RWPE2 (cell line): ENCODE results near the gene MUC4.

Source experiments
- ATAC-seq: fragments of 200-7000 bp; cut with Tn5 transposase; 3 replicates; pipeline ENCODE4 v1.9.1; 2021; ENCODE audit warnings: low read depth
- DNase-seq: peaks from one replicate; pipeline ENCODE4 v3.0.0-alpha.2; 2020; ENCODE audit warnings: low spot score
- H3K27ac ChIP-seq: fragments of 450-650 bp; 2 replicates; pipeline ENCODE4 v1.5.1; 2017; ENCODE audit warnings: mild to moderate bottlenecking; ENCODE audit not compliant: poor library complexity, severe bottlenecking
- H3K27me3 ChIP-seq: fragments of 250-450 bp; sonication (Bioruptor Pico); 2 replicates; pipeline ENCODE4 v1.5.1; 2021; ENCODE audit warnings: mild to moderate bottlenecking, moderate library complexity; ENCODE audit not compliant: insufficient read depth, poor library complexity, severe bottlenecking
- H3K36me3 ChIP-seq: fragments of 250-450 bp; sonication (Bioruptor Pico); 2 replicates; pipeline ENCODE4 v1.5.1; 2020; ENCODE audit warnings: low read depth, mild to moderate bottlenecking, moderate library complexity
- H3K4me1 ChIP-seq: fragments of 250-450 bp; sonication (Bioruptor Pico); 2 replicates; pipeline ENCODE4 v1.5.1; 2021; ENCODE audit warnings: mild to moderate bottlenecking, moderate library complexity; ENCODE audit not compliant: insufficient read depth, poor library complexity, severe bottlenecking
- H3K4me3 ChIP-seq: fragments of 250-450 bp; sonication (Bioruptor Pico); 2 replicates; pipeline ENCODE4 v1.5.1; 2021; ENCODE audit warnings: mild to moderate bottlenecking, moderate library complexity; ENCODE audit not compliant: severe bottlenecking
- H3K9me3 ChIP-seq: fragments of 250-450 bp; sonication (Bioruptor Pico); 2 replicates; pipeline ENCODE4 v1.5.1; 2021; ENCODE audit warnings: mild to moderate bottlenecking, moderate library complexity; ENCODE audit not compliant: severe bottlenecking
- TF ChIP-seq, protein P1 (sequence below): fragments of 450-650 bp; IDR thresholded peaks from one replicate; pipeline ENCODE4 v1.5.1; 2017; ENCODE audit warnings: mild to moderate bottlenecking, moderate library complexity; ENCODE audit not compliant: poor library complexity, severe bottlenecking

Gene MUC4

GRCh38 chr3:195766671-195767070 lies 45.1 kb downstream of the MUC4 start:
- peaks cover 5% of the 10 kb centered on the region for H3K27me3 ChIP-seq
- H3K9me3 ChIP-seq = no peaks in the 10 kb centered on the region
- no peak overlapping the region for H3K27ac ChIP-seq
- TF ChIP-seq, protein P1, sequence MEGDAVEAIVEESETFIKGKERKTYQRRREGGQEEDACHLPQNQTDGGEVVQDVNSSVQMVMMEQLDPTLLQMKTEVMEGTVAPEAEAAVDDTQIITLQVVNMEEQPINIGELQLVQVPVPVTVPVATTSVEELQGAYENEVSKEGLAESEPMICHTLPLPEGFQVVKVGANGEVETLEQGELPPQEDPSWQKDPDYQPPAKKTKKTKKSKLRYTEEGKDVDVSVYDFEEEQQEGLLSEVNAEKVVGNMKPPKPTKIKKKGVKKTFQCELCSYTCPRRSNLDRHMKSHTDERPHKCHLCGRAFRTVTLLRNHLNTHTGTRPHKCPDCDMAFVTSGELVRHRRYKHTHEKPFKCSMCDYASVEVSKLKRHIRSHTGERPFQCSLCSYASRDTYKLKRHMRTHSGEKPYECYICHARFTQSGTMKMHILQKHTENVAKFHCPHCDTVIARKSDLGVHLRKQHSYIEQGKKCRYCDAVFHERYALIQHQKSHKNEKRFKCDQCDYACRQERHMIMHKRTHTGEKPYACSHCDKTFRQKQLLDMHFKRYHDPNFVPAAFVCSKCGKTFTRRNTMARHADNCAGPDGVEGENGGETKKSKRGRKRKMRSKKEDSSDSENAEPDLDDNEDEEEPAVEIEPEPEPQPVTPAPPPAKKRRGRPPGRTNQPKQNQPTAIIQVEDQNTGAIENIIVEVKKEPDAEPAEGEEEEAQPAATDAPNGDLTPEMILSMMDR = no peak
- no peaks in the 10 kb centered on the region for H3K4me1 ChIP-seq
- DNase-seq (peak; percentile 40), ATAC-seq (no peak)
- H3K36me3 ChIP-seq = no peaks in the 10 kb centered on the region
- no peak overlapping the region for H3K4me3 ChIP-seq

DNA sequence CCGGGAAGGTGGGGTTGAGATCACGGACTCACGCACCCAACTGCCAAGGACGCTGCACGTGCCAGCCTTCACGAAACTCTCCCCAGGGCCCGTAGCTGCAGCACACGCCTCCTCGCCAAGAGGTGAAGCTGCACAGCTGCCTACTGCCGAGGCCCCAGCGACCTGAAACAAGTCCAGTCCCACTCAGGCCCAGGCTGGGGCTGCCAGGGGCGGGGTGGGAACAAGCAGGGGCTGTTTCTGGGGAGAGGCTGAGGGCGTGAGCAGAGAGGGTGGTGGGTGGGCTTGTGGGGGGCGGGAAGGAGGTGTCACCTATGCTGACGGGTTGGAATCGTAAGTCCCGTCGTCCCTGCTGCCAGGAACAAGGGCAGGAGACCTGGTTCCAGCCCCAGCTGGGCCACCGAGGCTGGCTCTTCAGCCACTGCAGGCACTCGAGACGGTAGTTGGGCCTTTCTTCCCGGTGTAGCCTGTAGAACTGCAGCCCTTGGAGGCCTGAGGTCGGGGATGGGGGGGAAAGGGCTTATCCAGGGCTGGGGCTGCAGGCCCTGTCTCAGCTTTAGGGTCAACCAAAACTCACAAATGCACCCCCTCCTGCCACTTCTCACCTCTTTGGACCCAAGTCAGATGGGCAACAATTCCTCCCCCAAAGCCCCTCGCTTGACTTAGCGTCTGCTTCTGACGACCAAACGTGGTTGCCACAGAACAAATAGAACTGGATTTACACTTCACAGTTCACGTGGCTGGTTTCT lies 46.6 kb downstream of the MUC4 start:
- TF ChIP-seq, protein P1 = no peak
- ATAC-seq (no peak), DNase-seq (peak; percentile 45)
- no peak overlapping the region for H3K27ac ChIP-seq
- peaks cover 17% of the 10 kb centered on the region for H3K27me3 ChIP-seq
- no peaks in the 10 kb centered on the region for H3K4me1 ChIP-seq
- no peaks in the 10 kb centered on the region for H3K36me3 ChIP-seq
- no peaks in the 10 kb centered on the region for H3K9me3 ChIP-seq
- H3K4me3 ChIP-seq = no peak overlapping the region

DNA sequence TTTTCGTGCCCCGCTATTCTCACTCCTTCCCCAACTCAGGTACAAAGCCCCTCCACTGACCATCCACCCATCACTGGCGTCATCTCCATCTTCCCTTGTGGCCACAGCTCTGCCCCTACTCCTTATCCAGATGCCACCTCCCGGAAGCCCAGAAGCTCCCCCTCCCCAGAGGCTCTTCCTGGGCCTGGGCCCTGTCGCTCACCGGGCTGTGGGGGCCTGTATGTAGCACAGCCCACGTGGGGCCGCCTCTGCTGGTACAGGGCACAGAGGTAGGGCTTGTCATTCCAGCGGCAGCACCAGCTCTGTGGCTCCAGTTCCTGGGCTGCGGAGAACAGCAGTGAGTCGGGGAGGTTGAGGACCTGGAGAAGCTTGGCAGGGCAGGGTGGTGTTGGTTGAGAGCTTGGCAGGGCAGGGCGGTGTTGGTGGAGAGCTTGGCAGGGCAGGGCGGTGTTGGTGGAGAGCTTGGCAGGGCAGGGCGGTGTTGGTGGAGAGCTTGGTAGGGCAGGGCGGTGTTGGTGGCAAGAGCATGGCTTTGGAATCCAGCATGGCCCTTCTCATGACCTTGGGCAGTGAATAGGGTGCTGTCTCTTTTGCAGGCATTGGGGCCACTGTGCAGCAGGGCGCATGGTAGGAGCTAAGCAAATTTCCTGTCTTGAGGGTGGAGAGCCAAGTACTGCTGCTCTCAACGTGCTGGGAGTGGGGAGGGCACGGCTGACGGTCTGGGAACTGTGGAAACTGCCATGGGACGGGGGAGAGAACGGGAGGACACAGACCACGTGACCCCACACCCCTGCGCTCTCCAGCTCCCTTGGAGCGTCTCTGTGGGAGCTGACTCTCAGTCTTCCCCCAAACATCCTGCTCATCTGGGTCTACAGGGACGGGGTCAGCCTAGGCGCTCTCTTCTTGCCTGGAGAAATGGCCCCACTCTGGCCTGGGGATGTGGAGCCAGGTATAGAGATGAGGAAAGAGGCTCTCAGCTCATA lies 47.6 kb downstream of the MUC4 start:
- H3K4me1 ChIP-seq = no peaks in the 10 kb centered on the region
- H3K27ac ChIP-seq = no peak overlapping the region
- H3K27me3 ChIP-seq = peaks cover 21% of the 10 kb centered on the region
- no peak overlapping the region for H3K4me3 ChIP-seq
- no peak for DNase-seq
- TF ChIP-seq, protein P1 = no peak
- no peaks in the 10 kb centered on the region for H3K36me3 ChIP-seq
- ATAC-seq = no peak
- H3K9me3 ChIP-seq = no peaks in the 10 kb centered on the region

GRCh38 chr3:195763076-195763830 lies 48.5 kb downstream of the MUC4 start:
- Histone ChIP-seq H3K36me3 (no peaks in the 10 kb centered on the region), H3K9me3 (no peaks in the 10 kb centered on the region), H3K27me3 (peaks cover 26% of the 10 kb centered on the region), H3K4me1 (no peaks in the 10 kb centered on the region), H3K4me3 (no peak overlapping the region), H3K27ac (no peak overlapping the region)
- ATAC-seq = no peak
- DNase-seq = no peak
- TF ChIP-seq, protein P1 = no peak
